Smooth muscle cell of the brain vasculature (primary cell): ENCODE measurements around the gene LEMD2.

Experiments used
- DNase-seq: peaks from one replicate; pipeline ENCODE4 v3.0.0-alpha.2; 2012; ENCODE audit warnings: low read depth, low spot score

Gene LEMD2

GRCh38 chr6:33756211-33756954 is 32.5 kb downstream of the LEMD2 start:
- DNase-seq, result no peak

GRCh38 chr6:33755070-33755869 is 33.7 kb downstream of the LEMD2 start:
- no peak for DNase-seq

GRCh38 chr6:33754222-33754621 is 34.7 kb downstream of the LEMD2 start:
- no peak for DNase-seq

GRCh38 chr6:33752646-33753015 is 36.3 kb downstream of the LEMD2 start:
- DNase-seq, result no peak

- no peak for DNase-seq
Measured at GRCh38 chr6:33751771-33752645, 36.9 kb downstream of the LEMD2 start.

GRCh38 chr6:33750244-33750991 is 38.5 kb downstream of the LEMD2 start:
- DNase-seq, result no peak

- DNase-seq, result no peak
Measured at GRCh38 chr6:33749401-33749800, 39.5 kb downstream of the LEMD2 start.

GRCh38 chr6:33748841-33749240 is 40.1 kb downstream of the LEMD2 start:
- DNase-seq, result no peak

GRCh38 chr6:33747823-33748222 is 41.1 kb downstream of the LEMD2 start:
- no peak for DNase-seq

GRCh38 chr6:33746651-33747100 is 42.3 kb downstream of the LEMD2 start, which contains the start of gene IP6K3:
TSS of gene IP6K3 (minus strand) at chr6:33746905. CDS start at chr6:33735476, 11,429 bp downstream.
- no peak for DNase-seq

GRCh38 chr6:33746036-33746600 is 42.8 kb downstream of the LEMD2 start:
- no peak for DNase-seq

GRCh38 chr6:33745548-33745947 is 43.4 kb downstream of the LEMD2 start:
- DNase-seq, result no peak

GRCh38 chr6:33744895-33745546 is 43.9 kb downstream of the LEMD2 start:
- DNase-seq, result no peak

- DNase-seq, result peak; percentile 46
Measured at GRCh38 chr6:33744001-33744848, 44.7 kb downstream of the LEMD2 start.

GRCh38 chr6:33742837-33743236 is 46.1 kb downstream of the LEMD2 start:
- no peak for DNase-seq

GRCh38 chr6:33742092-33742491 is 46.8 kb downstream of the LEMD2 start:
- no peak for DNase-seq

- DNase-seq, result no peak
Measured at GRCh38 chr6:33740794-33741193, 48.1 kb downstream of the LEMD2 start.

- no peak for DNase-seq
Measured at GRCh38 chr6:33740204-33740608, 48.7 kb downstream of the LEMD2 start.

GRCh38 chr6:33739571-33739970 is 49.4 kb downstream of the LEMD2 start:
- DNase-seq, result no peak
